OCI-LY7 (cell line): ENCODE measurements around the gene POLR2L. TPM values are rescaled to one million over a fixed set of nuclear protein-coding genes. Genes with fewer than 3 reads are reported as not detected.

Experiments used
- BruUV-seq: library from RNA; stranded (reverse); fragments of 400-500 nt; replicated peaks from 2 replicates; lab custom pipeline; 2021; lab: Mats Ljungman, UMichigan
- CTCF ChIA-PET: fragments of 300-600 bp; sonication (Branson Sonifier 250); formaldehyde crosslinking; loops from one replicate; lab custom pipeline; 2022; ENCODE audit warnings: antibody characterized with exemption; ENCODE audit not compliant: unreplicated experiment; lab: Charles Lee
- POLR2A ChIA-PET: fragments of 300-600 bp; sonication (Branson Sonifier 250); formaldehyde crosslinking; loops from one replicate; lab custom pipeline; 2022; ENCODE audit warnings: antibody characterized with exemption; lab: Charles Lee
- DNase-seq: peaks from one replicate; pipeline ENCODE4 v3.0.0-alpha.2; 2015; ENCODE audit warnings: low spot score
- H2AFZ ChIP-seq: fragments of 200-600 bp; sonication (generic), shearing (Covaris generic); 2 replicates; pipeline ENCODE4 v1.6.1; 2014; ENCODE audit warnings: mild to moderate bottlenecking, antibody characterized with exemption, low read length, moderate library complexity
- H3K27ac ChIP-seq: fragments of 200-600 bp; sonication (generic); 2 replicates; pipeline ENCODE4 v1.5.1; 2014; ENCODE audit warnings: mixed run types, low read depth, mild to moderate bottlenecking, moderate library complexity, low read length, inconsistent platforms; ENCODE audit not compliant: poor library complexity, severe bottlenecking
- H3K36me3 ChIP-seq: fragments of 200-600 bp; sonication (generic); 2 replicates; pipeline ENCODE4 v1.6.1; 2014; ENCODE audit warnings: mild to moderate bottlenecking, antibody characterized with exemption, low read length, moderate library complexity, mixed read lengths; ENCODE audit not compliant: insufficient read depth
- H3K4me1 ChIP-seq: fragments of 200-600 bp; sonication (generic); 2 replicates; pipeline ENCODE4 v1.5.1; 2014; ENCODE audit warnings: mild to moderate bottlenecking, low read length; ENCODE audit not compliant: insufficient read depth, poor library complexity, severe bottlenecking
- H3K4me2 ChIP-seq: fragments of 200-600 bp; sonication (generic); 2 replicates; pipeline ENCODE4 v1.6.1; 2014; ENCODE audit warnings: mild to moderate bottlenecking, low read length
- H3K4me3 ChIP-seq: fragments of 200-600 bp; sonication (generic); 2 replicates; pipeline ENCODE4 v1.5.1; 2014; ENCODE audit warnings: mild to moderate bottlenecking, low read depth, low read length; ENCODE audit not compliant: poor library complexity, severe bottlenecking
- H3K79me2 ChIP-seq: fragments of 200-600 bp; sonication (generic); 2 replicates; pipeline ENCODE4 v1.6.1; 2016; ENCODE audit warnings: low read depth, mild to moderate bottlenecking, low read length, moderate library complexity, mixed read lengths; ENCODE audit not compliant: insufficient read depth
- H3K9me2 ChIP-seq: fragments of 200-600 bp; sonication (generic); 2 replicates; pipeline ENCODE4 v1.6.1; 2016; ENCODE audit warnings: mild to moderate bottlenecking, low read length, mixed read lengths; ENCODE audit not compliant: insufficient read depth
- H3K9me3 ChIP-seq: fragments of 200-600 bp; sonication (generic); 2 replicates; pipeline ENCODE4 v1.6.1; 2014; ENCODE audit warnings: mild to moderate bottlenecking, mixed run types, low read length, mixed read lengths
- H4K20me1 ChIP-seq: fragments of 200-600 bp; sonication (generic); 2 replicates; pipeline ENCODE4 v1.6.1; 2014; ENCODE audit warnings: mild to moderate bottlenecking, antibody characterized with exemption, low read length, moderate library complexity, mixed read lengths; ENCODE audit not compliant: insufficient read depth
- CTCF ChIP-seq: fragments of 200-600 bp; sonication (generic); conservative IDR thresholded peaks from 2 replicates; pipeline ENCODE4 v1.5.1; 2014; ENCODE audit warnings: mild to moderate bottlenecking, antibody characterized with exemption, low read length, moderate library complexity, mixed read lengths
- EZH2phosphoT487 ChIP-seq: fragments of 200-600 bp; sonication (generic); IDR thresholded peaks from 2 replicates; pipeline ENCODE4 v1.6.1; 2018; ENCODE audit warnings: low read depth, borderline replicate concordance, mild to moderate bottlenecking, mixed run types, antibody characterized with exemption, low read length, moderate library complexity, mixed read lengths
- intact Hi-C: fragments of 100-400 bp; cut with micrococcal nuclease; formaldehyde crosslinking; loops from one replicate; pipeline ENCODE4 v1.10.0; 2022; ENCODE audit not compliant: unreplicated experiment
- total RNA-seq, 2 experiments: library from RNA; depleted of rRNA in 1 of 2; stranded (reverse); fragments of >200 nt in 1 of 2; shearing (Covaris generic) in 1 of 2; gene quantifications; 2 replicates each; pipeline ENCODE4 v1.2.3, GENCODE V29; 2014 to 2022

Gene POLR2L
- total RNA-seq, 2 experiments from 2014 or later = 88.3 to 206 TPM

DNA sequence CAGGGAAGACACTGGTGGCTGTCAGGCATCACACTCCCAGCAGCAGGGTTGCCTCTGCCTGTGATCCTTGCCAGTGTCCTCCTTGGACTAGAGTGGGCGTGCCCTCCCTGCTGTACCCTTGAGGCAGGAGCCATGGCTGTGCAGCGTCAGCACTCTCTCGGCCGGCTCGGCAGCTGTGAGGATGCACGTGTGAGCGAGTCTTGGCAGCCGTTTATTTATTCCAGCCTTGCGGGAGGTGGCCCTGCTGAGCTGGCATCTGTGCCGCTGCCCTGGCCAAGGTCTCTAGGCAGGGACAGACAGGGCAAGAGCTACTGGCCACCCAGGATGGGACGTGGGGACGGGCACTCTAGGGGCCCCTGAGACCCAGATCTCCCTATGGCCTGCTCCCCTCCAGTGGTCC is 34.2 kb upstream of the POLR2L start:
- no peak overlapping the region for H3K4me2 ChIP-seq
- H2AFZ ChIP-seq = no peak overlapping the region
- H3K9me3 ChIP-seq = no peaks in the 10 kb centered on the region
- POLR2A ChIA-PET = no interaction called here
- no peak for DNase-seq
- intact Hi-C loops = no loop called here
- H3K27ac ChIP-seq = no peak overlapping the region
- no peaks in the 10 kb centered on the region for H3K4me1 ChIP-seq
- no peak overlapping the region for H3K4me3 ChIP-seq
- H3K79me2 ChIP-seq = no peaks in the 10 kb centered on the region
- no peaks in the 10 kb centered on the region for H3K9me2 ChIP-seq
- BruUV-seq = no TSS peak
- no peaks in the 10 kb centered on the region for H4K20me1 ChIP-seq
- TF ChIP-seq EZH2phosphoT487 (no peak), CTCF (no peak)
- CTCF ChIA-PET = no interaction called here
- H3K36me3 ChIP-seq = peaks cover 27% of the 10 kb centered on the region

- Histone ChIP-seq H2AFZ (no peak overlapping the region), H3K27ac (no peak overlapping the region), H3K4me3 (no peak overlapping the region), H4K20me1 (no peaks in the 10 kb centered on the region), H3K36me3 (peaks cover 27% of the 10 kb centered on the region), H3K4me1 (no peaks in the 10 kb centered on the region), H3K79me2 (no peaks in the 10 kb centered on the region), H3K4me2 (no peak overlapping the region), H3K9me3 (no peaks in the 10 kb centered on the region), H3K9me2 (no peaks in the 10 kb centered on the region)
- intact Hi-C loops = no loop called here
- TF ChIP-seq CTCF = no peak
- no peak for TF ChIP-seq EZH2phosphoT487
- DNase-seq = no peak
- POLR2A ChIA-PET = no interaction called here
- CTCF ChIA-PET = no interaction called here
- no TSS peak for BruUV-seq
Observed at GRCh38 chr11:875769-876301, 33.5 kb upstream of the POLR2L start.

DNA sequence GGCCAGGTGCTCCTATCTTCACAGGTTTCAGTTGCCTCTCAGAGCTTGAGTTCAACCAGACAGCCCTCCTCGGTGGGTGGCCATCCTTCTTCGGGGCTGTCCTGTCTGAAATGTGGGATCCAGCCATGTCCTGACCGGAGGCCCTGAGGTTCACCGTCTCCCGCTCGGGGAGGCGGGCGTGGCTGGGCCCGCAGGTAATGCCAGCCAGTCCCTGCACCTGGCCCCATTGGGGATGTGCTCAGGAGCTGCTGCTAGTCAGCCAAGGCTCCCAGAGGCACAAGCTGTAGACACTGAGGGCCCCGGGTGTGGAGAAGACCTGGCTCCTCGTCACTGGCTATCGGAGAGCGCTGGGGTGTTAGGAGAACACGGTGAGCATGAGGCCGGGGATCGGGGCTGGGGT is 32.9 kb upstream of the POLR2L start:
- intact Hi-C loops = no loop called here
- CTCF ChIA-PET = no interaction called here

More for the DNA sequence above, 32.9 kb upstream of the POLR2L start:
- Histone ChIP-seq H3K9me2 (no peaks in the 10 kb centered on the region), H3K27ac (no peak overlapping the region), H2AFZ (no peak overlapping the region), H3K4me2 (no peak overlapping the region), H4K20me1 (no peaks in the 10 kb centered on the region), H3K79me2 (no peaks in the 10 kb centered on the region), H3K4me3 (no peak overlapping the region), H3K9me3 (no peaks in the 10 kb centered on the region), H3K36me3 (peaks cover 21% of the 10 kb centered on the region), H3K4me1 (no peaks in the 10 kb centered on the region)
- POLR2A ChIA-PET = no interaction called here
- TF ChIP-seq CTCF = no peak
- TF ChIP-seq EZH2phosphoT487 = no peak
- no peak for DNase-seq
- no TSS peak for BruUV-seq
